ENCODE data around the gene MMEL1.
"Not testable (repeated sequence)": the region's sequence is repeated elsewhere in the genome, so short reads cannot be mapped to it uniquely, and the experiment has no call there.

The MMEL1 gene

DNA sequence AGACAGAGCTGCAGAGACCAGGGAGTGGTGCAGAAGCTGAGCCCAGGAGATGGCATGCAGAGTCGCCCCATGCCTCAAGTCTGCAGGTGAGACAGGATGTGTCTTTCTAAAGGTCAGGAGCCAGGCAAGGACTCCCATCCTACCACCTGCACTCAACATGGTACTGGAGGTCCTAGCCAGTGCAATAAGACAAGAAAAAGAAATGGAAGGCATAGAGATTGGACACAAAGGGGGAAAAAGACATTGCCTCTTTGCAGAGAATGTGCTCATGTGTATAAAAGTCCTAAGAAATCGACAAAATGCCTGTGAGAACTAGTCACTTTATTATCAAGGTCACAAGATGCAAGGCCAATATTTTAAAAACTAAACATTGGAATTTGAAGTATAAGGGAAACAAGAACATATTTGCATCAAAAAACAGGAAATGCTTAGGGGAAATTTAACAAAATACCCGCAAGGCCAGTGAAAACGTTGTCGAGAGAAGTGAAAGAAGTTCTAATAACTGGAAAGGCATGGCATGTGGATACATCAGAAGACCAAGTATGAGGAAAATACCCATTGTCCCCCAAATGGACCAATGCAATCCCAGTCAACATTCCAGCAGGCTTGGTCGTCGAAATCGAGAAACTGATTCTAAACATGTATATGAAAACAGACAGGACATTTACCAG, 59.4 kb downstream of the MMEL1 start:
- Histone ChIP-seq H2BK5ac (ENCODE audit: low read depth, low read length, poor library complexity, severe bottlenecking) (no peak overlapping the region), H3K9me3 (ENCODE audit: control insufficient read depth, low read length) (peaks cover 6% of the 10 kb centered on the region), H3K79me1 (replicated peaks; ENCODE audit: low read length, poor library complexity, severe bottlenecking) (no peaks in the 10 kb centered on the region), H4K91ac (ENCODE audit: low read length) (no peak overlapping the region), H3K9ac (ENCODE audit: low read length) (no peak overlapping the region), H3K18ac (ENCODE audit: low read depth in 1 of 2, low read length in 2 of 2) (no peak overlapping the region), H3K4me2 (ENCODE audit: low read length, poor library complexity, severe bottlenecking) (no peak overlapping the region), H3K14ac (ENCODE audit: low read length in 2 of 2) (no peak overlapping the region), H3K36me3 (ENCODE audit: control insufficient read depth in 1 of 2, insufficient read depth in 2 of 2, low read depth in 1 of 2, low read length in 2 of 2) (no peaks in the 10 kb centered on the region), H2BK15ac (ENCODE audit: low read depth, poor library complexity, severe bottlenecking) (no peak overlapping the region), H3K4ac (ENCODE audit: low read depth in 1 of 2, low read length in 2 of 2) (no peak overlapping the region), H3K23ac (ENCODE audit: low read length in 2 of 2) (no peak overlapping the region), H2AFZ (ENCODE audit: low read depth, low read length) (no peak overlapping the region), H3K4me3 (ENCODE audit: insufficient read depth in 1 of 2, low read depth in 1 of 2, low read length in 2 of 2) (no peak overlapping the region), H3K27ac (ENCODE audit: low read length, poor library complexity, severe bottlenecking) (no peak overlapping the region), H2BK12ac (ENCODE audit: low read length in 2 of 2) (no peak overlapping the region), H4K8ac (ENCODE audit: low read length) (no peak overlapping the region), H2AK5ac (ENCODE audit: low read length, severe bottlenecking) (no peak overlapping the region), H3K27me3 (ENCODE audit: control insufficient read depth in 1 of 2, insufficient read depth in 1 of 2, low read length in 2 of 2) (peaks cover 5 to 20% of the 10 kb centered on the region in 2 experiments), H3K4me1 (ENCODE audit: control insufficient read depth, insufficient read depth, low read depth, low read length) (peaks cover 6% of the 10 kb centered on the region), H2BK120ac (ENCODE audit: low read depth, low read length) (no peak overlapping the region)
- WGBS: 91% methylated on average over 7 of the region's 8 CpGs
- no peak for DNase-seq

DNA sequence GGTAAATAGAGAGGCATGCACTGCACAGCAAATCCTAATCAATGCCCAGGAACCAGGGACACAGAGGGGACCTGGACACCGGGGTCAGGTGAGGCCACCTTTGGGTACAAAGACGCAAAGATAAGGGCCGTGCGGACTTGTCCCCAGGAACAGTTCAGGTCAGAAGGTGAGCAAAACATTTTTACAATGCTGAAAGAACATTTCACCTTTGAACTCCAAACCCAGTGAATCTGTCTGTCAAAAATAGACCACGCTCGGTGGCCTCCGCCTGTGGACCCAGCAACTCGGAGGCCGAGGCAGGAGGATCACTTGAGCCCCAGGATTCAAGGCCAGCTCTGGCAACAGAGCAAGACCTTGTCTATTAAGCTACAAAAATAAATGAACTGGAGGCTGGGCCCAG, 61.5 kb downstream of the MMEL1 start:
- no peak overlapping the region for H4K91ac ChIP-seq (ENCODE audit: low read length)
- H3K79me1 ChIP-seq (replicated peaks; ENCODE audit: low read length, poor library complexity, severe bottlenecking): no peaks in the 10 kb centered on the region
- H3K27me3 ChIP-seq (ENCODE audit: control insufficient read depth in 1 of 2, insufficient read depth in 1 of 2, low read length in 2 of 2): peaks cover 5 to 29% of the 10 kb centered on the region in 2 experiments
- H4K8ac ChIP-seq (ENCODE audit: low read length): no peak overlapping the region
- no peak overlapping the region for H3K4ac ChIP-seq (ENCODE audit: low read depth in 1 of 2, low read length in 2 of 2)
- no peak overlapping the region for H3K4me2 ChIP-seq (ENCODE audit: low read length, poor library complexity, severe bottlenecking)
- H3K9me3 ChIP-seq (ENCODE audit: control insufficient read depth, low read length): peaks cover 6% of the 10 kb centered on the region
- H2BK5ac ChIP-seq (ENCODE audit: low read depth, low read length, poor library complexity, severe bottlenecking): no peak overlapping the region
- peaks cover 6% of the 10 kb centered on the region for H3K4me1 ChIP-seq (ENCODE audit: control insufficient read depth, insufficient read depth, low read depth, low read length)
- no peaks in the 10 kb centered on the region for H3K36me3 ChIP-seq (ENCODE audit: control insufficient read depth in 1 of 2, insufficient read depth in 2 of 2, low read depth in 1 of 2, low read length in 2 of 2)
- no peak overlapping the region for H2BK12ac ChIP-seq (ENCODE audit: low read length in 2 of 2)
- H3K27ac ChIP-seq (ENCODE audit: low read length, poor library complexity, severe bottlenecking): no peak overlapping the region
- no peak overlapping the region for H2AK5ac ChIP-seq (ENCODE audit: low read length, severe bottlenecking)
- no peak overlapping the region for H2BK120ac ChIP-seq (ENCODE audit: low read depth, low read length)
- no peak overlapping the region for H2BK15ac ChIP-seq (ENCODE audit: low read depth, poor library complexity, severe bottlenecking)
- H3K14ac ChIP-seq (ENCODE audit: low read length in 2 of 2): no peak overlapping the region
- H2AFZ ChIP-seq (ENCODE audit: low read depth, low read length): no peak overlapping the region
- H3K9ac ChIP-seq (ENCODE audit: low read length): no peak overlapping the region
- no peak overlapping the region for H3K23ac ChIP-seq (ENCODE audit: low read length in 2 of 2)
- no peak overlapping the region for H3K18ac ChIP-seq (ENCODE audit: low read depth in 1 of 2, low read length in 2 of 2)
- no peak overlapping the region for H3K4me3 ChIP-seq (ENCODE audit: insufficient read depth in 1 of 2, low read depth in 1 of 2, low read length in 2 of 2)
- WGBS: 89% methylated on average over 9 of the region's 9 CpGs
- no peak for DNase-seq

DNA sequence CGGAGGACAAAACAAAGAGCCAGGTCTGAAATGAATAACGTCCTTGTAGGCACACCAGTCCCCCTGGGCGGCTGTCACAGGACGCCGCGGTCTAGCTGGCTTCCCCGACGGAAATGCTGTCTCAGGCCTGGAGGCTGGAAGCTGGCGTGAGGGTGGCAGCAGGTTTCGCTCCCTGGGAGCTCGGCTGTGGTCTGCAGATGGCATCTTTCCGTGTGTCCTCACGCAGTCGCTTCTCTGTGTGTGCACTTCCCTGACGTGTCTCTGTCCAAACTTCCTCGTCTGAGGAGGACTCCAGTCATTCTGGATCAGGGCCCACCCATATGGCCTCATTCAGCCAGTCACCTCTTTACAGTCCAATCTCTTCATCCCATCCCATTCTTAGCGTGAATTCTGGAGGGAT, 62.5 kb downstream of the MMEL1 start:
- H2BK5ac ChIP-seq (ENCODE audit: low read depth, low read length, poor library complexity, severe bottlenecking): no peak overlapping the region
- no peak overlapping the region for H3K18ac ChIP-seq (ENCODE audit: low read depth in 1 of 2, low read length in 2 of 2)
- peaks cover 6% of the 10 kb centered on the region for H3K9me3 ChIP-seq (ENCODE audit: control insufficient read depth, low read length)
- H4K91ac ChIP-seq (ENCODE audit: low read length): no peak overlapping the region
- no peak overlapping the region for H2BK15ac ChIP-seq (ENCODE audit: low read depth, poor library complexity, severe bottlenecking)
- no peaks in the 10 kb centered on the region for H3K79me1 ChIP-seq (replicated peaks; ENCODE audit: low read length, poor library complexity, severe bottlenecking)
- no peak overlapping the region for H3K27ac ChIP-seq (ENCODE audit: low read length, poor library complexity, severe bottlenecking)
- H3K4me1 ChIP-seq (ENCODE audit: control insufficient read depth, insufficient read depth, low read depth, low read length): peaks cover 9% of the 10 kb centered on the region
- H3K27me3 ChIP-seq (ENCODE audit: control insufficient read depth in 1 of 2, insufficient read depth in 1 of 2, low read length in 2 of 2): peaks cover 5 to 39% of the 10 kb centered on the region in 2 experiments
- no peak overlapping the region for H4K8ac ChIP-seq (ENCODE audit: low read length)
- no peak overlapping the region for H3K4me2 ChIP-seq (ENCODE audit: low read length, poor library complexity, severe bottlenecking)
- H3K4me3 ChIP-seq (ENCODE audit: insufficient read depth in 1 of 2, low read depth in 1 of 2, low read length in 2 of 2): no peak overlapping the region
- no peak overlapping the region for H3K9ac ChIP-seq (ENCODE audit: low read length)
- no peak for DNase-seq
- H3K14ac ChIP-seq (ENCODE audit: low read length in 2 of 2): no peak overlapping the region
- H2BK120ac ChIP-seq (ENCODE audit: low read depth, low read length): no peak overlapping the region
- H2AFZ ChIP-seq (ENCODE audit: low read depth, low read length): no peak overlapping the region
- H2AK5ac ChIP-seq (ENCODE audit: low read length, severe bottlenecking): no peak overlapping the region
- H2BK12ac ChIP-seq (ENCODE audit: low read length in 2 of 2): no peak overlapping the region
- no peaks in the 10 kb centered on the region for H3K36me3 ChIP-seq (ENCODE audit: control insufficient read depth in 1 of 2, insufficient read depth in 2 of 2, low read depth in 1 of 2, low read length in 2 of 2)
- H3K4ac ChIP-seq (ENCODE audit: low read depth in 1 of 2, low read length in 2 of 2): no peak overlapping the region
- H3K23ac ChIP-seq (ENCODE audit: low read length in 2 of 2): no peak overlapping the region
- WGBS: 91% methylated on average over 17 of the region's 17 CpGs

DNA sequence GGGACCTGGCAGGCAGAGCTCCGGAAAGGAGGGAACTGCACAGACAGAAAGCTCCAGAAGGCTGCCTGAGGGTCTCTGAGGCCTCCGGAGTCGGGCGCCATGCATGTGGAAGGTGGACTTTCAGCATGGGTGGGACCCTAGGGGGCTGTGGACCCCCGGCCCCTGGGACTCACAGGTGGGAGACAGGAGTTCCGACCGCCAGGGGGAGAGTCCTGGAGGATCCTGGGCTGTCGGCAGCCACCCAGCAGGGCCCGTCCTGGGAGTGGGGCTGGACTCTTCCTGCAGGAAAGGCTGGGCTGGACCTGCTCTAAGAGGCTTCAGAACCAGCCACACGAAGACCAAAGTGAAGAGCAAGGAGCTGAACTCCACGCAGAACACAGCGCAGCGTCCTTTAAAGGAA, 63.1 kb downstream of the MMEL1 start:
- H3K27me3 ChIP-seq (ENCODE audit: control insufficient read depth in 1 of 2, insufficient read depth in 1 of 2, low read length in 2 of 2): peaks cover 5 to 41% of the 10 kb centered on the region in 2 experiments
- H3K27ac ChIP-seq (ENCODE audit: low read length, poor library complexity, severe bottlenecking); DNase-seq; H3K4me3 ChIP-seq (ENCODE audit: insufficient read depth in 1 of 2, low read depth in 1 of 2, low read length in 2 of 2); H4K91ac ChIP-seq (ENCODE audit: low read length); H3K36me3 ChIP-seq (ENCODE audit: control insufficient read depth in 1 of 2, insufficient read depth in 2 of 2, low read depth in 1 of 2, low read length in 2 of 2); H2BK120ac ChIP-seq (ENCODE audit: low read depth, low read length); H2BK12ac ChIP-seq (ENCODE audit: low read length in 2 of 2); H3K14ac ChIP-seq (ENCODE audit: low read length in 2 of 2); H2AK5ac ChIP-seq (ENCODE audit: low read length, severe bottlenecking); H2BK5ac ChIP-seq (ENCODE audit: low read depth, low read length, poor library complexity, severe bottlenecking); H3K9ac ChIP-seq (ENCODE audit: low read length); H4K8ac ChIP-seq (ENCODE audit: low read length); H3K23ac ChIP-seq (ENCODE audit: low read length in 2 of 2); H3K4ac ChIP-seq (ENCODE audit: low read depth in 1 of 2, low read length in 2 of 2); H3K4me2 ChIP-seq (ENCODE audit: low read length, poor library complexity, severe bottlenecking); H3K9me3 ChIP-seq (ENCODE audit: control insufficient read depth, low read length); H3K18ac ChIP-seq (ENCODE audit: low read depth in 1 of 2, low read length in 2 of 2); H2AFZ ChIP-seq (ENCODE audit: low read depth, low read length); H3K79me1 ChIP-seq (replicated peaks; ENCODE audit: low read length, poor library complexity, severe bottlenecking); H3K4me1 ChIP-seq (ENCODE audit: control insufficient read depth, insufficient read depth, low read depth, low read length); H2BK15ac ChIP-seq (ENCODE audit: low read depth, poor library complexity, severe bottlenecking): not testable (repeated sequence)
- WGBS: 86% methylated on average over 13 of the region's 13 CpGs
